HG03342 (cell line): ENCODE data around the gene NAT9.

ENCODE experiments used
- ATAC-seq: cut with Tn5 transposase; IDR thresholded peaks from one replicate; pipeline ENCODE4 v1.9.1; 2021; ENCODE audit warnings: mild to moderate bottlenecking, moderate library complexity; ENCODE audit not compliant: unreplicated experiment

NAT9 gene

GRCh38 chr17:74731347-74731605, 44.9 kb downstream of the NAT9 start:
- no peak for ATAC-seq

DNA sequence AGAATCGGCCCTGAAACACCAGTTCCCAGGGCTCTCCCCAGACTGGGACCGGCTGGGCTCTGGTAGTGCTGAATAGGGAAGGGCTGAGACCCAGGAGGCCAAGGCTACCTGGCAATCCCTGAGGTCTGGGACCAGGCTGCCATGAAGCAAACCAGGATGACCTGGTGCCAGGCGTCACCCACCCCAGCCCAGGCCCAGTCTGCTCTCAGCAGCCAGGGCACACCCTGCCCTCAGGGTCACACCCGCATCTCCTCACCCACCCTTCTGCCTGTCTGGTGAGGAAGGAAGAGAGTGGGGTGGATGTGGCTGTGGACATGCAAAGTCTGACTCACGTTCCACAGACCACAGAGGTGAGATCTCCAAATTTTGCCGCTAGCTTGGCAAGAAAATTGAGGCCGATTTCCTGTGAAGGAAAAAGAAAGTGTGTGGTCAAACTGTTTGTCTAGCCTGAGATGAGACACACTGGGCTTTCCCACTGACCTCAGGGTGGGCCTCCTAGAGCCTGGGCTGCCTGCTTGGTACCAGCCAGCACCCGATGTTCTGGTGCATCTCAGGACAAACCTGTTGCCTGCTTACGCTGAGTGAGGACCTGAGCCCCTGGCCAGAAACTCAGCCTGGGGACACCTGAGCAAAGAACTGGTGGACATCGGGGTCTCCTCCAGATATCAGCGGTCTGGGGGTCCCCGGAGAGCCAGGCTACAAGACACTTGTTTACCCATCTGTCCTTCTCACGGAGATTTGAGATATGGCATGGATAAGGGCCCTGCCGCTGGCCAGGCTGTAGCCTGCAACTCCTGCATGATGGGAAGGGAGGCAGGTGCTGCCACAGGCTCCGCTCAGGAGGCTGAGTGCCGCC, 45.4 kb downstream of the NAT9 start:
- ATAC-seq: no peak

DNA sequence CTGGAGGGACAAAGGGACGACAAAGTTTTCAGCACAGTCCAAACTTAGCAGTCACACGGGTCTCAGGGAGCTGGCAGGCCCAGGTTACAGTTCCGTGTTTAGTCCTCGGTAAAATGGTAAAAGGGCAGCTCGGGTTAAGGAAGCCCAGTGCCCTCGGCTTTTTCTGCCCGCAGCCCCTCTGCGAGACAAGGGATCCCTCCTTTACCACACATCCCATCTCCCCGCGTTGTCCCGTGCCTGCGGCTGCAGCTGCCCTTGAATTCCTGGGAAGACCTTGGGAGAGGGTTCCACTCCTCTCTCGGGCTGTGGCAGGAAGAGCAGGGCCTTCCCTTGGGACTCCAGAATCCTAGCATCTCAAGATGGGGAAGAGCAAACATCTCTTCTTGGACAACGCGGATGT, 46.3 kb downstream of the NAT9 start:
- no peak for ATAC-seq

GRCh38 chr17:74729368-74729767, 46.8 kb downstream of the NAT9 start:
- ATAC-seq: no peak

DNA sequence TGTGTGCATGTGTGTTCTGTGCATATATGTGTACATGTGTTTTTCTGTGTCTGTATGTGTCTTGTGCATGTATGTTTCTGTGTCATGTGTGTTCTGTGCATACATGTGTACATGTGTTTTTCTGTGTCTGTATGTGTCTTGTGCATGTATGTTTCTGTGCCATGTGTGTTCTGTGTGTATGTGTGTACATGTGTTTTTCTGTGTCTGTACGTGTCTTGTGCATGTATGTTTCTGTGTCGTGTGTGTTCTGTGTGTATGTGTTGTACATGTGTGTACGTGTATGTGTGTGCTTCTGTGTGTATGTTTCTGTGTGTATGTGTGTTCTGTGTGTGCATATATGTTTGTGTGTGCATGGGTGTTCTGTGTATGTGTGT, 47.5 kb downstream of the NAT9 start:
- no peak for ATAC-seq

GRCh38 chr17:74728033-74728701, 48.0 kb downstream of the NAT9 start:
- no peak for ATAC-seq

- ATAC-seq: no peak
Observed at GRCh38 chr17:74725111-74725510, 51.0 kb downstream of the NAT9 start.

- ATAC-seq: no peak
Observed at GRCh38 chr17:74723891-74724290, 52.3 kb downstream of the NAT9 start.

DNA sequence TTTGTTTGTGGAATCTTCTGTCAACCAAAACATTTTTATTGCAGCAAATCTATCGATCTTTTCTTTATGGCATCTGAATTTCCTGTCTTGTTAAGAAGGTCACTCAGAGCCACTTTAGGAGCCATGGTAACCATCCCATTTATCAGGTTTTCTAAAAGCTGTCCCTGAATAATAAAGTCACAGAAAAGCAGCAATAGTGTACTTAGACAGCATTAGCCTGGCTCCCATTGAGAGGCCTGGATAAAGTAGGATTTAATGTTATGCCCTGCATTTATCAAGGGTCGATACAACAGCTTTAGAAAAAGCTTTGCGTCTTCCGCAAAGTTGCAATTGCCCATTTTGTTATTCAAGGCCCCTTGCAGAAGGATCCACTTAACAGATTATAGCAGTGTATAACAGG, 53.4 kb downstream of the NAT9 start:
- no peak for ATAC-seq
